Mucosa of gallbladder (tissue), 1 donor: ENCODE results near the gene MDM4. TPM values are rescaled to one million over a fixed set of nuclear protein-coding genes. Genes with fewer than 3 reads are reported as not detected.
A peak's percentile ranks its signal among the peaks of the same experiment; 100 is the strongest.

ENCODE experiments used
- DNase-seq: peaks from one replicate; pipeline ENCODE4 v3.0.0-alpha.2; 2020; ENCODE audit warnings: low spot score
- total RNA-seq: library from RNA; stranded (reverse); gene quantifications from one replicate; pipeline ENCODE4 v1.2.1, GENCODE V29; 2021
- donor health status: DM: no; HTN: no; CAD: no.

The MDM4 gene
- total RNA-seq, 1 donor from 2014 or later = 64.5 TPM

- peak; percentile 84 for DNase-seq
These were observed 22.8 kb upstream of the MDM4 start for GRCh38 chr1:204493145-204493983.

- DNase-seq = peak; percentile 85
These were observed 22.3 kb upstream of the MDM4 start for GRCh38 chr1:204493984-204494280.

DNA sequence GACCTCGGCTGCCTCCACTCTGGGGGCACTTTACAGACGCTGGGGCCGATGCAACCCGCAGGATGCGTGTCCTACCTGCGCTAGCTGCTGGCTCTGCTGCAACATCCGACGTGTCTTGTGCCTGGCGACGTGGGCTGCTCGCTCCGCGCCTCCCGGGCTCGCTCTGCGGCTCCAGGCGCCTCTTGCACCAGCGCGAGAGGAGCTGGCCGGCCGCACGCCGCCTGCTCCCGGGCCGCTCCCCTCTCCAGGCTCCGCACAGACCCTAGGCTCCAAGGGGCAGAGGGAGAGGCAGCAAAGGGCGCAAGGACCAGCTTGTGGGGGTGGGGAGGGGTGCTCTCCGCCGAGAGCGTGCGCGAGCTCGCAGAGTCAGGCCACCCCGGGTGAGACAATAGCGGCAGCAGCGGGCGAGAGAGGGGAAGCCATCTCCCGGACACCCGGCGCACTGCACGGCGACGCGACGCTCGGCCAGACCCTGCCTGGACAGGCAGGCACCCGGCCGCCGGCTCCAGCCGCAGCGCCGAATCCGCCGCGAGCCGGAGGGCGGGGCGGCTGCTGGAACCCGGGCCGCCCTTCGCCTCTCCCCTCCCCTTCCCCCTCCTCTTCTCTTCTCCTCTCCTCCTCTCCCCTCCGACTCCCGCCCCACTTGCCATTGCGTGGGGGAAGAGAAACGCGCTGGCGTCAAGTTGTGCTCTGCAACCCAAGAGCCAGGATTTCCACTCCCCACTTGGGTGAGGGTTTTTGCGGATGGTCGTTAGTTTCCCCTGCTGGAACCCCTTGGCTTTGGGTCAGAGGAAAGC lies 21.7 kb upstream of the MDM4 start, which contains the start of gene PIK3C2B:
TSS of gene PIK3C2B (minus strand) at position 525 of the 797 bp plus-strand sequence. CDS start 25,003 bp downstream, outside the sequence.
- DNase-seq = peak; percentile 68

DNA sequence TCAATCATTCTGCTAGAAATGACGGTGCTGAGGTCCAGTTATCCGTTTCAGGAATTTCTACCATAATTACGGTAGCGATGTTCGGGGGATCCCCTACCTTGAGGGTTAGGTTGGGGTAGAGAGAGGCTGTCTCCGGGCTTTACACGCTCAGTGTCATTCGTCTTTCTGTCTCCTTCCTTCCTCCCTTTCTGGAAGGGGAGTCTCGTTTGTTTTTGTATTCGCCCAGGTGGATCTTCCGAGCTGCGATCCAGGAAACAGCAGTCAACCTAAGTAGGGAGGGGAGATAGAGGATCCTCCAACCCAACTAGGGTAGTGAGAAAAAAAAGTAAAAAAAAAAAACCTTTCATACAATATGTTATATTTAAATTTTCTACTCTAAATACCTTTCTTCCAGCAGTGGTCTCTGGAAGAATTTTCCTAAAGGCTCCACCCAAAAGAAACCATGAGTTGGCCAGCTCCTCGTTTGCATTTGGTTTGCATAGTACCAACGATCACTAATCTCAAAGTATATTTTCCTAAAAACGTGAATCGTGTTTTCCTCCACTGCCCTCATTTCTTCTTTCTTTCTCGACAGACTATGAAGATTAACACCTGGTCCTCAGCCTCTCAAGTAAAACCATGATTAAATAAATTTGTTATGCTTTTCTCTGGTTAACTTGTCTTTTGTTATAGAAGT lies 21.0 kb upstream of the MDM4 start:
- no peak for DNase-seq

GRCh38 chr1:204495777-204496176 lies 20.4 kb upstream of the MDM4 start:
- DNase-seq = no peak

GRCh38 chr1:204498981-204499380 lies 17.2 kb upstream of the MDM4 start:
- DNase-seq = no peak

DNA sequence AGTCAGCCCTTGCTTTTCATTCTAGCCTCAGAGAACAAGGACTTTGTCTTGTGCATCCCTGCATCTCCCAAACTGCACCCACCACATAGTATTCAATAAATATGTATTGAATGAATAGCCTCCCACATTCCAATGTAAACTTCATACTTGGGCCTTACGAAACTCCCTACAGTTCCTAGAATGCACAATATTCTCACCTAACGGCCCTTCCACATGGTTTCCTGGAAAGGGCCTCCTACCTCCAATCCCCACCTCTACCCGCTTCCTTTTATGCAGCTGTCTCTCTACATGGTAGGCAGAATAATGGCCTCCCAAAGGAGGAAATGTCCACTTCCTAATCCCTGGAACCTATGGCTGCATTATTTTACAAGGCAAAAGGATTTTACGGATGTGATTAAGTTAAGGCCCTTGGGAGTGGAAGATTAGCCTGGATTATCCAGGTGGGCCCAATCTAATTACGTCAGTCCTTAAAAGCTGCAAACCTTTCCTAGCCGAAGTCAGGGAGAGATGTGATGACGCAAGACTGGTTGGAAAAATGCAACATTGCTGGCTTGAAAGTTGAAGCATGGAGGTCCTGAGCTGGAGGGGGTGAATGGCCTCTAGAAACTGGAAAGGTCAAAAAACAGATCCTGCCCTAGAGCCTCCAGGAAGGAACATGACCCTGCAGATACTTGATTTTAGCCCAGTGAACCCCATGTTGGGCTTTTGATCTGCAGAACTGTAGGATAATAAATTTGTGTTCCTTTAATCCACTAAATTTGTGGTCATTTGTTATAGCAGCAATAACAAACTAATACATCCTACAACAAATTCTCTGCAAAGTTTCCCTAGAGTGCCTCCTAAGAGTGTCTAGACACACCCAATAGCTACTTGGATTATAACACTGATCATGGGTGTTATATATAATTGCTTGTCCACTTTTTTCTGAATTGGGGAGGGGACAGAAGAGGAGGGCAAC lies 16.4 kb upstream of the MDM4 start:
- no peak for DNase-seq

- no peak for DNase-seq
These were observed 14.0 kb upstream of the MDM4 start for GRCh38 chr1:204502241-204502640.

GRCh38 chr1:204503122-204503912 lies 12.9 kb upstream of the MDM4 start:
- DNase-seq = peak; percentile 62

DNA sequence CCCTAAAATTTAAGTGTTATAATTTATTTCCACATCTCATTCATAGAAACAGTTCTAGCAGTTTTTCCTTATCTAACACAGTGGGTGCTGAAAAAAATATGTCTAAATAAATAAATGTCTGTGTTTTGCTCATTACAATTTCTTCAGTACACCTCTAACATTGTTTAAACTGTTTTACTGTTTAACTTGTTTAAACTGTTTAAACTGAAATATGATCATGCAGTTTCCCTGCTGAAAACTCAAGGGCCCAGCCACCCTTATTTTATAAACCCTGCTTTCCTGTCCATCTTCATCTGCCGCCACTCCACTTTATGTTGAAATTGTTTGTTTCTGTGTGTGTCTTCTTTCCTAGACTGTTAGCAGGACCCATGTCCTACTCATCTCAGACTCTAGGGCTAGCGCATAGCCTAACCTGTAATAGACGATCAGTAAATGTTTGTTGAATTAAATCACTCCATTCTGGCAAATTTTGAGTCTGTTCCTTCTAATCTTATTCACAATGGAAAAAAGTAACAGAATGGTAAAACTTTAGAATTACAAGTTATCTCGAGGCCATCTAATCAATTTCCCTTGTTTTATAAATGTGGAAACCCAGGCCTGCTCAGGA lies 12.2 kb upstream of the MDM4 start:
- no peak for DNase-seq

GRCh38 chr1:204505674-204506200 lies 10.5 kb upstream of the MDM4 start:
- no peak for DNase-seq

DNA sequence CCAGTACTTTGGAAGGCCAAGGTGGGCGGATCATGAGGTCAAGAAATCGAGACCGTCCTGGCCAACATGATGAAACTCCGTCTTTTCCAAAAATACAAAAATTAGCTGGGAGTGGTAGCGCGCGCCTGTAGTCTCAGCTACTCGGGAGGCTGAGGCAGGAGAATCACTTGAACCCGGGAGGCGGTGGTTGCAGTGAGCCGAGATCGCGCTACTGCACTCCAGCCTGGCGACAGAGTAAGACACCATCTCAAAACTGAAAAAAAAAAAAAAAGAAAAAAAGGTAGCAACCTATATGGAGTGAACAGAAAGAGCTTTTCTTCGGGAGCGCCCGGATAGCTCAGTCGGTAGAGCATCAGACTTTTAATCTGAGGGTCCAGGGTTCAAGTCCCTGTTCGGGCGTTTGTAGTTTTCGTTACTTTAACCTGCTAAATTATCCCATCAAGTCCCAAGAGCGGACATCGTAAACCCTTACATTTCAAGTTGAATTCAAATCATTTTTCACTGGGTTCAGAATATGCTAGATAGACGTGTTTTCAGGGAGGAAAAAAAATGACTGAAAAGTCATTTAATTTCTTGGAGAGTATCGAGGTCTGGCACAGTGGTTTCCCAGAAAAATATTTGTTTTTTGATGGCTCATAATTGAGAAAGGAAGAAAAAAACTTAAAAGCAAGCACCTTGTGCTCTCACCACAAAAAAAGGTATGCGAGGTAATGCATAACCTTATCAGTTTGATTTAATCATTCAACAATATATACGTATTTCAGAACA lies 9.8 kb upstream of the MDM4 start:
- peak; percentile 79 for DNase-seq

- DNase-seq = peak; percentile 94
These were observed 9.3 kb upstream of the MDM4 start for GRCh38 chr1:204506969-204507316.

DNA sequence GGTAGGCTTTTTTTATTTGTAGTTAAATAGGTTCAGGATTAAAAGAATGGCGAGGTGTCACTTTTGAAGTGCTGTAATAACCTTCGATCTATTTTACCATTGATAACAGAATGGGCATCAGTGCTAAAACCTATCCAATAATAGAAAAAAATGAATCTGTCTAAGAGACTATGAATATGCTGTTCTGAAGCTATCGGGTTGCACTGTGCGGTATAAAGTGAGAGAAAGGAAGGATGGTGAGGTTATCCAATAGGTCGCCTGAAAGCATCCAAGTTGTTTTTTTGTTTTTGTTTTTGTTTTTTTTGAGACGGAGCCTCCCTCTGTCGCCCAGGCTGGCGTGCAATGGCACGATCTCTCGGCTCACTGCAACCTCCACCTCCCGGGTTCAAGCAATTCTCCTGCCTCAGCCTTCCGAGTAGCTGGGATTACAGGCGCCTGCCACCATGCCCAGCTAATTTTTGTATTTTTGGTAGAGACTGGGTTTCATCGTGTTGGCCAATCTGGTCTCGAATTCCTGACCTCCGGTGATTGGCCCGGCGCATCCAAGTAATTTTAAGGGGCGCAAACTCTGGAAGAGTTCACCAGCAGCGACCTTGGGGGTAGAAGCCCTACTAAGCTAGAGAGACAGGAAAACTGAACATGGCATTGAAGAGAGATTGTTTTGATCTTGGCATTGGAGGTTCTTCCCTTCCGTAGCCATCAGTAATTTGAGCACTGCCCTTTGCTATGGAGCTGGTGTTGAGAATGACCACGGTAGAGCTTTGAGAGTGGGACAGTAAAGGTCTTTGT lies 8.7 kb upstream of the MDM4 start:
- DNase-seq = no peak

DNA sequence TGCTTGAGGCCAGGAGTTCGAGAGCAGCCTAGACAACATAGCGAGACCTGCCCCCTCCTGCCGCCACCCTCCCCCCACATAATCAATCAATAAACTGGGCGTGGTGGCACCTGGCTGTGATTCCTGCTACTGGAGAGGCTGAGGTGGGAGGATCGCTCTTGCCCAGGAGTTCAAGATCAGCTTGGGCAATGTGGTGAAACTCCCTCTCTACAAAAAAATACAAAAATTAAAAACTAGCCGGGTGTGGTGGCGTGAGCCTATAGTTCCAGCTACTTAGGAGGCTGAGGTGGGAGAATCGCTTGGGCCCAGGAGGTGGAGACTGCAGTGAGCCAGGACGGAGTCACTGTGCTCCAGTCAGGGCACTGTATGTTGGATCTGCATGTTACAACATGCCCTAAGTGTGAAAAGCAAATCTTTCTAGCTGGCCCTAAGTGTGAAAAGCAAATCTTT lies 7.0 kb upstream of the MDM4 start:
- no peak for DNase-seq

GRCh38 chr1:204511366-204511765 lies 4.8 kb upstream of the MDM4 start:
- DNase-seq = no peak

DNA sequence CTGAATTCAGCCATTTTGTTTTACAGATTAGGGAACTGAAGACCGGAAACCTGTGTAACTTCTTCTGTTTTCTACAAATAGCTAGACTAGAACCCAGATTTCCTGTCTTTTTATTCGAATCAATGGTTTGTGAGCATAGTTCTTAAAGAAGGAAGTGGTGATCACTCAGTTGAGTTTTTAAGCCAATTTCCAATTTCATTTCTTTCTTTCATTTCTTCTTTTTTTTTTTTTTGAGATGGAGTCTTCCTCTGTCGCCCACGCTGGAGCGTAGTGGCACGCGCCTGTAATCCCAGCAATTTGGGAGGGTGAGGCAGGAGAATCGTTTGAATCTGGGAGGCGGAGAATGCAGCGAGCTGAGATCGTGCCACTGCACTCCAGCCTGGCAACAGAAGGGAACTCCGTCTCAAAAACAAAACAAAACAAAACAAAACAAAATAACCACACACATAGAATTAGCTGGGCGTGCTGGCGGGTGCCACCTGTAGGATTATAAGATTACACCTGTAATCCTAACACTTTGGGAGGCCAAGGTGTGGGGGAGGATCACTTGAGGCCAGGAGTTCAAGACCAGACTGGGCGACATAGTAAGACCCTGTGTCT lies 3.0 kb upstream of the MDM4 start:
- DNase-seq = no peak

- DNase-seq = no peak
These were observed 1.4 kb upstream of the MDM4 start for GRCh38 chr1:204514828-204515227.
